Neuronal stem cell (in vitro differentiated cells): Measurements from ENCODE around the gene SAMD14.
A peak's percentile ranks its signal among the peaks of the same experiment; 100 is the strongest.

Experiments used
- DNase-seq: peaks from one replicate; pipeline ENCODE4 v3.0.0-alpha.2; 2013; ENCODE audit warnings: low spot score
- H2AFZ ChIP-seq: one replicate; pipeline ENCODE4 v1.6.1; 2013; ENCODE audit warnings: mild to moderate bottlenecking, low read length, inconsistent platforms
- H2AK5ac ChIP-seq: 2 replicates; pipeline ENCODE4 v1.6.1; 2013; ENCODE audit warnings: low read depth, mild to moderate bottlenecking, inconsistent platforms, low read length, moderate library complexity, mixed read lengths
- H2BK120ac ChIP-seq: 2 replicates; pipeline ENCODE4 v1.6.1; 2013; ENCODE audit warnings: low read depth, mild to moderate bottlenecking, inconsistent platforms, low read length, moderate library complexity, mixed read lengths
- H2BK12ac ChIP-seq: one replicate; pipeline ENCODE4 v1.6.1; 2013; ENCODE audit warnings: low read length, inconsistent platforms
- H2BK15ac ChIP-seq: 2 replicates; pipeline ENCODE4 v1.6.1; 2013; ENCODE audit warnings: mild to moderate bottlenecking, low read length, inconsistent platforms, mixed read lengths
- H2BK5ac ChIP-seq: one replicate; pipeline ENCODE4 v1.6.1; 2013; ENCODE audit warnings: inconsistent platforms, mild to moderate bottlenecking, low read length, moderate library complexity
- H3K14ac ChIP-seq: one replicate; pipeline ENCODE4 v1.6.1; 2013; ENCODE audit warnings: low read length, inconsistent platforms
- H3K18ac ChIP-seq: 2 replicates; pipeline ENCODE4 v1.6.1; 2013; ENCODE audit warnings: low read length, inconsistent platforms
- H3K23ac ChIP-seq: 2 replicates; pipeline ENCODE4 v1.6.1; 2013; ENCODE audit warnings: low read depth, mild to moderate bottlenecking, mixed read lengths, low read length, inconsistent platforms; ENCODE audit not compliant: poor library complexity
- H3K27ac ChIP-seq: replicated peaks from 3 replicates; pipeline ENCODE4 v1.5.1; 2013; ENCODE audit warnings: low read length, inconsistent platforms
- H3K27me3 ChIP-seq, 3 experiments: 2 replicates each; pipeline ENCODE4 v1.6.1; 2013; ENCODE audit warnings: low read length in 3 of 3, mild to moderate bottlenecking in 2 of 3, inconsistent platforms in 1 of 3, low read depth in 1 of 3, mixed read lengths in 1 of 3, moderate library complexity in 1 of 3; ENCODE audit not compliant: control insufficient read depth in 3 of 3, insufficient read depth in 3 of 3
- H3K36me3 ChIP-seq, 2 donors: replicated peaks in 1 of 2; 2 replicates each; pipeline ENCODE4 v1.6.1; 2013; ENCODE audit warnings: low read length in 2 of 2; ENCODE audit not compliant: control insufficient read depth in 2 of 2, insufficient read depth in 2 of 2
- H3K4ac ChIP-seq: 2 replicates; pipeline ENCODE4 v1.6.1; 2013; ENCODE audit warnings: inconsistent platforms, mild to moderate bottlenecking, low read length, moderate library complexity
- H3K4me1 ChIP-seq, 2 donors: 1 replicate in 1 of 2; 2 replicates in 1 of 2; pipeline ENCODE4 v1.6.1; 2013; ENCODE audit warnings: low read length in 2 of 2, low read depth in 1 of 2; ENCODE audit not compliant: control insufficient read depth in 2 of 2, insufficient read depth in 1 of 2
- H3K4me2 ChIP-seq: one replicate; pipeline ENCODE4 v1.6.1; 2013; ENCODE audit warnings: mild to moderate bottlenecking, low read length, inconsistent platforms; ENCODE audit not compliant: insufficient read depth, poor library complexity, severe bottlenecking
- H3K4me3 ChIP-seq, 2 donors: 2 replicates each; pipeline ENCODE4 v1.5.1; 2013; ENCODE audit warnings: low read length in 2 of 2, mild to moderate bottlenecking in 2 of 2, inconsistent platforms in 1 of 2, moderate library complexity in 1 of 2
- H3K79me1 ChIP-seq: one replicate; pipeline ENCODE4 v1.6.1; 2013; ENCODE audit warnings: low read depth, mild to moderate bottlenecking, inconsistent platforms, low read length, moderate library complexity
- H3K9ac ChIP-seq: one replicate; pipeline ENCODE4 v1.6.1; 2013; ENCODE audit warnings: mild to moderate bottlenecking, low read depth, low read length, inconsistent platforms; ENCODE audit not compliant: poor library complexity
- H3K9me3 ChIP-seq, 2 donors: replicated peaks in 1 of 2; 2 replicates each; pipeline versions ENCODE3 to v1.6.1; 2013; ENCODE audit warnings: low read length in 2 of 2, mild to moderate bottlenecking in 2 of 2, inconsistent platforms in 1 of 2, low read depth in 1 of 2, mixed read lengths in 1 of 2, moderate library complexity in 1 of 2; ENCODE audit not compliant: control insufficient read depth in 2 of 2, insufficient read depth in 1 of 2
- H4K8ac ChIP-seq: one replicate; pipeline ENCODE4 v1.6.1; 2013; ENCODE audit warnings: low read depth, mild to moderate bottlenecking, inconsistent platforms, low read length, moderate library complexity
- H4K91ac ChIP-seq: one replicate; pipeline ENCODE4 v1.6.1; 2013; ENCODE audit warnings: low read length, low read depth, mild to moderate bottlenecking, inconsistent platforms; ENCODE audit not compliant: poor library complexity
- WGBS, 2 donors: extraction: QIAGEN DNeasy Blood & Tissue Kit; methylation state at CpG; one replicate each; pipeline ENCODE4 v1.1.7; 2013; ENCODE audit warnings: missing lambda C conversion rate in 2 of 2, mixed read lengths in 1 of 2; ENCODE audit not compliant: insufficient read length in 2 of 2, insufficient replicate concordance in 1 of 2; ENCODE audit errors: extremely low coverage in 2 of 2; 5-methylcytosine and 5-hydroxymethylcytosine counted together

Gene SAMD14

DNA sequence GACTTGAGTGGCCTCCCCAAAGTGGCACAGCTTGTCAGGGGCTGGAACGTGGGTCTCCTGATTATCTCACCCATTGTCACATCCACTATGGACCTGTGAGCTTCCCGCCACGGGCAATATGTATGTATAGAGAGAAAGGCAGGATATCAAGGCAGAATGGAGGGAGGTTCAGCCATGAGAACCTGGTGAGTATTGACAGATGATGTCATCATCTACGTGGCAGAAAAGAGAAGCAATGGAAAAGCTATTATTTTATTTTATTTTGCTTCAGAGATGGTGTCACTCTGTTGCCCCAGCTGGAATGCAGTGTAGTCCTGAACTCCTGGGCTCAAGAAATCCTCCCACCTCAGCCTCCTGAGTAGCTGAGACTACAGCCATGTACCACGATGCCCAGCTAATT lies 48.2 kb downstream of the SAMD14 start:
- H3K36me3 ChIP-seq = peaks cover 0 to 8% of the 10 kb centered on the region in 2 donors
- H2BK5ac ChIP-seq = no peak overlapping the region
- H2AK5ac ChIP-seq = no peak overlapping the region
- H3K79me1 ChIP-seq = no peaks in the 10 kb centered on the region
- no CpG with 5 or more reads among the region's 5 CpGs for WGBS, 2 donors
- H3K4me3 ChIP-seq = no peak overlapping the region
- H3K27ac ChIP-seq = no peak overlapping the region
- H2BK15ac ChIP-seq = peak overlapping the region; percentile 43
- H3K9ac ChIP-seq = no peak overlapping the region
- H2AFZ ChIP-seq = no peak overlapping the region
- H3K27me3 ChIP-seq = no peaks in the 10 kb centered on the region
- H3K14ac ChIP-seq = no peak overlapping the region
- no peak overlapping the region for H2BK12ac ChIP-seq
- H4K8ac ChIP-seq = no peak overlapping the region
- no peak overlapping the region for H3K4ac ChIP-seq
- H3K4me2 ChIP-seq = no peak overlapping the region
- H3K9me3 ChIP-seq = no peaks in the 10 kb centered on the region
- H3K4me1 ChIP-seq = no peaks in the 10 kb centered on the region
- H3K18ac ChIP-seq = no peak overlapping the region
- no peak overlapping the region for H2BK120ac ChIP-seq
- DNase-seq = no peak
- no peak overlapping the region for H4K91ac ChIP-seq
- H3K23ac ChIP-seq = no peak overlapping the region

DNA sequence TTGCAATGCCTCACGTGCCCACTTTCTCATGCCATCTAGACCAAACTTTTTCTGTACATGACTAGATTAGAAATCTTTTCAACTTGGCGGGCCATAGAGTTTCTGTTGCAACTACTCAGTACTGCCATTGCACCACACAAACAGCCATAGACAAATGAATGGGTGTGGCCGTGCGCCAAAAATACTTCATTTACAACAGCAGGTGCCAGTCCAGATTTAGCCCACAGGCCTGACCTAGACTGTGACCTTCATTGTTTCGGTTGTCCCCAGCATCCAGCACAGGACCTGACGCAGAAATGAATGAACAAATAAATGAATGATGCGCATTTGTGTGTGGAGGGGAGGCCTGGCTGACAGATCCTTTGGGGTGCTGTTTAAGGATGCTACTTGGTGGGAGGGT lies 49.1 kb downstream of the SAMD14 start:
- Histone ChIP-seq H2AFZ (no peak overlapping the region), H4K8ac (no peak overlapping the region), H3K9ac (no peak overlapping the region), H2BK15ac (no peak overlapping the region), H3K4me2 (no peak overlapping the region), H2BK5ac (no peak overlapping the region), H2AK5ac (no peak overlapping the region), H3K4me3 (no peak overlapping the region), H3K27ac (no peak overlapping the region), H3K23ac (no peak overlapping the region), H3K27me3 (no peaks in the 10 kb centered on the region), H2BK120ac (no peak overlapping the region), H3K9me3 (no peaks in the 10 kb centered on the region), H4K91ac (no peak overlapping the region), H3K4me1 (no peaks in the 10 kb centered on the region), H2BK12ac (no peak overlapping the region), H3K18ac (no peak overlapping the region), H3K79me1 (no peaks in the 10 kb centered on the region), H3K36me3 (peaks cover 0 to 8% of the 10 kb centered on the region in 2 donors), H3K4ac (no peak overlapping the region), H3K14ac (no peak overlapping the region)
- WGBS, 2 donors = no CpG with 5 or more reads among the region's 7 CpGs
- DNase-seq = no peak

DNA sequence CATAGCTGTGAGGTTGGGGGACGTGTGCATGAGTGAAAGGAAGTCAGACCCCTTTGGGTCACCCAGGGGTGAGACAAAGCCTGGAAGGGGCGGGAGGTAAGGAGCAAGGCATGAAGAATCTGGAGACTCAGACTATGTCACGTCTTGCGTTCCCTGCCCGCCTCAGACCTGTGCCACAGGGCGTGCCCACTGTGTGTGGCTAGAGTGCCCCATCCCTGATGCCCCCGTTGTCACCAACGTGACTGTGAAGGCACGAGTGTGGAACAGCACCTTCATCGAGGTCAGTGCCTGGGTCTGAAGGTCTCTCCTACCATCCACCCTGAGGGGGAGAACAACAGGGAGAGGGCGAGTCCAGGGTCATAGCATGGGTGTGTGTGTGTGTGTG lies 49.9 kb downstream of the SAMD14 start:
- Histone ChIP-seq H3K4me1 (no peaks in the 10 kb centered on the region), H3K14ac (no peak overlapping the region), H3K9me3 (no peaks in the 10 kb centered on the region), H3K9ac (no peak overlapping the region), H3K27ac (no peak overlapping the region), H2AFZ (no peak overlapping the region), H3K23ac (peak overlapping the region; percentile 15), H3K4me2 (no peak overlapping the region), H2BK12ac (no peak overlapping the region), H3K4me3 (no peak overlapping the region), H2BK5ac (no peak overlapping the region), H2AK5ac (no peak overlapping the region), H2BK120ac (no peak overlapping the region), H2BK15ac (no peak overlapping the region), H3K18ac (no peak overlapping the region), H3K36me3 (peaks cover 0 to 8% of the 10 kb centered on the region in 2 donors), H3K79me1 (no peaks in the 10 kb centered on the region), H3K4ac (no peak overlapping the region), H4K91ac (no peak overlapping the region), H3K27me3 (no peaks in the 10 kb centered on the region), H4K8ac (no peak overlapping the region)
- no peak for DNase-seq
- WGBS, 2 donors = no CpG with 5 or more reads among the region's 11 CpGs

DNA sequence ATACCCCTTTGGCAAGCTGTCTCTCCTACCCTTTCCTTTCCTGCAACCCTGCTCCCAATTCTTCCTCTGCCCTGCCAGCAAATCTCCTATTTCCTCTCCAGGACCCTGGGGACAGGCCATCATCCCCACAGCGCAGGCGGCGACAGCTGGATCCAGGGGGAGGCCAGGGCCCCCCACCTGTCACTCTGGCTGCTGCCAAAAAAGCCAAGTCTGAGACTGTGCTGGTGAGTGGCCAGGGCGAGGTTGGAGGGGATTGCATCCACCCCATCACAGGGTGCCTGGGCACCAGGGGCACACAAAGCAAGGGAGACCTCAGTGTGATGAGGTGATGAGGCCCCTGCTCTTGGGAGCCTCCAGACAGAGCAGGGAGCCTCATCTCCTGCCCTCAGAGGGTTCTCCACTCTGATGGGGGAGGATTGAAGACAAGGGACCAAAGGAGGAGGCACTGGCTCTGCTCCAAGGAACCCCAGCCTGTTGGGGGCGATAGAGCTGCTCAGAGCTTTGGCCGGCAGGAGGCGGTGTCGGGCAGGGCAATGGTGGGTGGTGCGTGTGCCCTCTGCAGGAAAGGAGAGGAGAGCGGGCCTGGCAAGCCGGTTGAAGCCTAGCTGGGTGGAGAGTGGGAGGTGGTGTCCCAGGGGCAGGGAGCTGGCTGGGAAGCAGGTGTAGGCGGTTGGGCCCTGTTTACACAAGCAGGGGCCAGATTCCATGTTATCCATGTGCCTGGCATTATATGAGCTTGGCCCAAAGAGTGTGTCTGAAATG lies 50.4 kb downstream of the SAMD14 start:
- Histone ChIP-seq H3K9me3 (no peaks in the 10 kb centered on the region), H3K9ac (no peak overlapping the region), H4K8ac (no peak overlapping the region), H3K18ac (peak overlapping the region; percentile 52), H3K4me2 (no peak overlapping the region), H3K23ac (peak overlapping the region; percentile 15), H2AFZ (no peak overlapping the region), H2AK5ac (no peak overlapping the region), H3K27ac (no peak overlapping the region), H2BK5ac (peak overlapping the region; percentile 19), H2BK12ac (no peak overlapping the region), H3K27me3 (no peaks in the 10 kb centered on the region), H3K4ac (no peak overlapping the region), H3K14ac (no peak overlapping the region), H2BK120ac (peak overlapping the region; percentile 19), H2BK15ac (no peak overlapping the region), H3K4me3 (no peak overlapping the region), H3K4me1 (no peaks in the 10 kb centered on the region), H4K91ac (no peak overlapping the region), H3K36me3 (peaks cover 0 to 8% of the 10 kb centered on the region in 2 donors), H3K79me1 (no peaks in the 10 kb centered on the region)
- DNase-seq = no peak
- no CpG with 5 or more reads among the region's 12 CpGs for WGBS, 2 donors
